IPS-18c (cell line): ENCODE results near the gene GJA3.
A peak's percentile ranks its signal among the peaks of the same experiment; 100 is the strongest.

Source experiments
- H3K4me3 ChIP-seq: 2 replicates; pipeline ENCODE4 v1.7.0; 2013; ENCODE audit warnings: low read depth, mild to moderate bottlenecking, low read length, moderate library complexity; ENCODE audit not compliant: insufficient read depth
- H3K9me3 ChIP-seq: one replicate; pipeline ENCODE4 v1.6.1; 2013; ENCODE audit warnings: mild to moderate bottlenecking, low read length, moderate library complexity; ENCODE audit not compliant: control insufficient read depth, insufficient read depth

Gene GJA3

DNA sequence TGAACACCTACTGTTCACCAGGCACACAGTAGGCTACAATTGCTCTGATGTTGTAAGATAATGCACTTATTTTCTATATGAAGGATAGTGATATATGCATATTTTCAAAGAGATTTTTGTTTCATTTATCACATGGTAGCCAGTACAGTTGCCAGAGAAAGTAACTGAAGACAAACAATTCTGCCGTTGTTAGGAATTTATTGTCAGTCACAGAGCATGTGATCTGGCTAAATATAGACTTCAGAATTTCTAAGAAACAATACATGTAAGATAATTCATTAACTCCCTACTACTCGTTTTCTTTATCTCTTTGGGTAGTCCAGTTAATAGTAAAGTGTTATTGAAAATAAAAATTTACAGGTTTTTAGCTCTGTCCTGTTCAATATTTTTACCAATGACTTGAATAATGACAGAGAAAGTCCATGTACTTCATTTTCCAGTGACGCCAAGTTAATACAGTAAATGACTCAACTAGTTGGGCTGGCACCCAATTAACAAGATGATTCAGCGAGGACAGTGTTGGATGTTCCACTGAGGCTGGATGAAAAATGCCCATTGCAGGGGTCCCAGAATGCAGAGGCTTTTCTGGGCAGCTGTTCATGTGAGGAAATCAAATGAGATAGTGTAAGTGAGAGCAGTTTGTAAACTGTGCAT, 35.6 kb downstream of the GJA3 start:
- Histone ChIP-seq H3K9me3 (no peaks in the 10 kb centered on the region), H3K4me3 (no peak overlapping the region)

DNA sequence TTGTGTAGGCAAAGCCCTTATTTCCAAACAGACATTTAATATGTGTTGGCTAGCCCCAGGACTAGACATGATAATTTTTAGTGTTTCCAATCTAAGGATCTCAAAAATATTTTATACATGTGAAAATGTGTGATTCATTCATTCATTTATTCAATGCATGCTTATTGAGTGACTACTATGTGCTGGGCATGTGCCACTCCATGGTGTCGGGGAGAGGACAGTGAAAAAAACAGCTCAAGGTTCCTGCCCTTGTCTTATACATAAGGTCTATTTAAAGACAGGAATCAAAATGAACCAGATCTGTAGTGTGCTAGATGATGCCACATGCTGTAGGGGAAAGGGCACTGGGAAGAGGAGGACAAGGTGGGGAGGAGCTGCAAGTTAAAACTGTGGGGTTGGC, 36.5 kb downstream of the GJA3 start:
- Histone ChIP-seq H3K4me3 (no peak overlapping the region), H3K9me3 (no peaks in the 10 kb centered on the region)

DNA sequence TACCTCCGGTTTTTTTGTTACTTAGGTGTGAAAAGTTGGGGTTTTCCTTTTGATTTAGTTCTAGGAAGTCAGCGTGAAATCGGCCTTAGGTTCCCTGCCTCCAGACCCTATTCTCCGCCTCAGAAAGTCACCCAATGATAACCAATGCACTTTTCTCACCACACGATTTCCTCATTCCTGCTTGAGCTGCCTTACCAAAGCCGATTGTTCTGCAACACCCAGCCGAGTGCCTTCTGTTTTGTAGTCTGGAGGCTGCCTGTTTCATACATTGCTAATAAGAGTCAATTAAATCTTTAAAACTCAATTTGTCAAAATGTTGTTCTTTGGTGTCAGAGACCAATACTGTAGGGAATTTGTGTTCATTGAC, 39.7 kb downstream of the GJA3 start:
- no peak overlapping the region for H3K4me3 ChIP-seq

GRCh38 chr13:20119960-20120359, 40.9 kb downstream of the GJA3 start:
- H3K9me3 ChIP-seq, result no peaks in the 10 kb centered on the region
- no peak overlapping the region; the same call in 1 of the 2 replicates for H3K4me3 ChIP-seq

More for the DNA sequence above, 39.7 kb downstream of the GJA3 start:
- no peaks in the 10 kb centered on the region for H3K9me3 ChIP-seq

DNA sequence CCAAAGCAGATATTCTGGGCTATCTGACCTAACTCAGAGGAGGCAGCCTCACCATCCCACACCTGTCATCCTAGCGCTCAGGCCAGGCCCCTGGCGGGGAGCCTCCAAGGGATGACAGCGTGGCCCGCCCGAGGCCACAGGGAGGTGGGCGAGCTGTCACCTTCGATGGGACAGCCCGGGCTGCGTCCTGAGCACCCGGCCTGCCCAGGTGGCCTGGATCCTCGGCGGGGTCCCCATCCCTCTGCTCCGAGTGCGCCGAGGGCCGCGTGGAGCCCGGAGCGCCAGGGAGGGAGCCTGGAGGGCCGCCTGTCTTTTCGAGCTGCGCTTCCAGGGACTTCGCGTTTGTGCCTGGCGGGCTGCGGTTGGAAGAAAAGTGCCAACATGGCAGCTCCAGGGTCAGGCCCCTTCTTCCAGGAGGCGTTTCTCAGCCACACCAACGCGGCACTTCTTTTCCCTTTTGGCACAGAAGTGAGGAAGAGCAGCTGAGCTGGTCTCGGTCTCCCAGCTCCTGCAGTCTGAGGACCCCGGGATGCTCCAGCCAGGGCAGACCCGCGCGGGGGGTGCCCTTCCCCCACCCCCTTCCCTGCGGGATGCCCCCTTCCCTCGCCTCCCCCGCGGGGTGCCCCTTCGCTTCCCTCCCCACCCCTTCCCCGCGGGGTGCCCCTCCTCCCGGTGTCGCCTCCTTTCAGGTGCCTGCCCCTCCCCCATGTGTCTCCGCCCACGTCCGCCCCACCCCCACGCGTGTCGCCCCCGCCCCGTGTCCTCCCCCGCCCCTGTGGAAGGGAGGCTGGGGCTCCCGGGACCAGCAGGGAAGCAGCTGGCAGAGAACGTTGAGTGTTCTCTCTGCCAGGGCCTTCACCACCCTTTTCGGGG, 42.3 kb downstream of the GJA3 start:
- peak overlapping the region; percentile 71 for H3K4me3 ChIP-seq
- no peaks in the 10 kb centered on the region for H3K9me3 ChIP-seq

DNA sequence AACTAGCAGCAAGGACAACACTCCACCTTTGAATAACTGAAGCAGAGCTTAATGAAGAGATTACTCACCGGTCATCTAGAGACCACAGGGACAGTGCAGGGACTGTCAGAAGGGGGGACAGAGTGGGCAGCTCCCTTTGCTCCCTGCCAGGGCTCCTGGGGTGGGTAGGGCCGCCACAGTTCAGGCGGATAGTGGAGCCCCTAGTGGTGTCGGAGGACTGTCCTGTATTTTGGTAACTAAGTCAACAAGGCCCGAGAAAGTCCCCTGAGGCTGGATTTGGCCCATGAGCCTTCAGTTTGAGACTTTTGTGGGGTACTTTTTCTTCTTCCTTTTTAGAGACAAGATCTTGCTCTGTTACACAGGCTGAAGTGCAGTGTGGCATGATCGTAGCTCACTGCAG, 44.6 kb downstream of the GJA3 start:
- no peak overlapping the region for H3K4me3 ChIP-seq
- H3K9me3 ChIP-seq, result no peaks in the 10 kb centered on the region

DNA sequence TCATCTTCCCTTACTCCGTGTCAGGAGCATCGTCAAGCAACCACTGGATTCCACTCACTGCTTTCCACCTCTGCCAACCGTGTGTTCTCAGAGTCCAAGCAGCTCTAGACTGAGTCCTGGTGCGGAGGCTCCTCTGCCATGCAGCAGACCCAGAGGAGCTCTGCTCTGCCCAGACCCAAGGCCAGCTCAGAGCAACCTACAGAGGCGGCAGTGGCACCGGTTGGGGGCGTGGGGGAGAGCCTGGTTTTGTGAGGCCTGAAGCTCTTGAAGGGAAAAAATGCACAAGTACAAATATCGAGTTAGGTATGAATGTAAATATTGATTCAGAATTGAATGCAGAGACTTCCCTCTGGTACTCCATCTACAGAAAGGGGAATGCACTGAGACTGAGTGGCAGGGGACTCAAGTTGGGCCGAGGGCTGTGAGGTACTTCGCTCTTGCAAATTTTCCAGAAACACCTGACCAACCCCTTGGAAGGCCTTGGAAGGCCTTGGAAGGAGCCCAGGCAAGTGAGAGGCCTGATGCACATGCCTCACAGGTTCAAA, 46.7 kb downstream of the GJA3 start:
- Histone ChIP-seq H3K4me3 (no peak overlapping the region), H3K9me3 (no peaks in the 10 kb centered on the region)

- Histone ChIP-seq H3K9me3 (no peaks in the 10 kb centered on the region), H3K4me3 (no peak overlapping the region)
Observed at GRCh38 chr13:20109037-20109436, 51.8 kb downstream of the GJA3 start.

DNA sequence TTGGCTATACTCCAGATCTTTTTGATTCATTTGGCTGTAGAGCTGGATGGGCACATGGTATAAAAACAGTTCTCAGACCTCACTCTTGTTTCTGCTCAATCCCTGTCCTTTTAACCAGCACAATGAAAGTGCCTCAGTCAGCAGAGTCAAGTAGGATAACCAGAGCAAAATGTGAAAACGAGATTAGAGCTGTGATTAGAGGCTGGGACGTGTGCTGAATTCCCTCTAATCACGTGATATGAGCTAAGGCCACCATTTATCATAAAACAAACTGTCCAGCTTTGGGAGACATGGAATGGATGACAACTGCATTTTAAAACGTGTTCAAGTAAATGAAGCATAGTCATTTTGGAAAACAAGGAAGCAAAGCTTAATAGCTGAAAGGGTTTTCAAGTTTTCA, 54.1 kb downstream of the GJA3 start:
- H3K4me3 ChIP-seq, result no peak overlapping the region
- H3K9me3 ChIP-seq, result no peaks in the 10 kb centered on the region

- no peaks in the 10 kb centered on the region for H3K9me3 ChIP-seq
- H3K4me3 ChIP-seq, result no peak overlapping the region
Observed at GRCh38 chr13:20105161-20105689, 55.6 kb downstream of the GJA3 start.

DNA sequence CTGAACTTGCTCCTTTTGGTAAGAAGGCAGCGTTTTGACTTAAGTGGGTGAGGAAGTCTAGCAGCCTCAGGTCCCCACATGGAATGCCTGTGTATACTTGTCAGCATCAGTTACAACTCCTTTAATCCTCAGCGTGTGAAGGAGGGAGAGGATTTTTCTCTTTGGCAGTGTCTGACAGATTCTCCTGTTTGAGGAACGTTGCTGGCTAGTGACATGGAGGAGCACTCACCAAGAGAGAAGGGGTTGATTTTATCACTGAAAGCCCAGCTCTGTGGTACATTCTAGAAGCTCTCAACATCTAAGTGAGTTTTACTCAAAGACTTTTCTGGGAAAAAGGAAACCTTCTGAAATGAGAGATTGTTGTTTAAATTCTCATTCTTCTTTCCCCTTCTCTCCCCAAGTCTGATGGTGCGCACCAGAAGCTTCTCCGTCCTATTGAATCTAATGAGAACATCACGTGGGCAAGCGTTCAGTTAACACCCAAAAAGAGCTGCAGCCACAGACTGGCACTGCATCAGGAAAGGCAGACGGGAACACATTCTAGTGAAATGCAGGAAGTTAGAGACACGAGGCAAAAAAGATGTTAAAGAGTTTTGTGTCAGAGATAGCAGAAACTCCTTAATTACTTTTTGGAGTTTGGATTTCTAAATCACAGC, 58.2 kb downstream of the GJA3 start:
- Histone ChIP-seq H3K4me3 (no peak overlapping the region), H3K9me3 (no peaks in the 10 kb centered on the region)

- H3K4me3 ChIP-seq, result no peak overlapping the region
- no peaks in the 10 kb centered on the region for H3K9me3 ChIP-seq
Observed at GRCh38 chr13:20101467-20102316, 59.2 kb downstream of the GJA3 start.

GRCh38 chr13:20099319-20099718, 61.5 kb downstream of the GJA3 start:
- Histone ChIP-seq H3K4me3 (no peak overlapping the region), H3K9me3 (no peaks in the 10 kb centered on the region)

GRCh38 chr13:20093951-20094350, 66.9 kb downstream of the GJA3 start:
- Histone ChIP-seq H3K9me3 (no peaks in the 10 kb centered on the region), H3K4me3 (no peak overlapping the region)

- Histone ChIP-seq H3K9me3 (no peaks in the 10 kb centered on the region), H3K4me3 (no peak overlapping the region)
Observed at GRCh38 chr13:20090349-20090748, 70.5 kb downstream of the GJA3 start.
